Muscle of back (tissue), 11 donors: ENCODE results near the gene ADRM1. TPM values are rescaled to one million over a fixed set of nuclear protein-coding genes. Genes with fewer than 3 reads are reported as not detected.

Source experiments
- DNase-seq, 3 donors: peaks; one replicate each; pipeline versions ENCODE4 v3.0.0 to v3.0.0-alpha.2; 2013
- polyA plus RNA-seq, 10 donors: library from polyadenylated mRNA; unstranded; fragments of 120-200 nt; gene quantifications; one replicate each; pipeline ENCODE4 v1.2.1, GENCODE V29; 2013; ENCODE audit not compliant: insufficient read length in 10 of 10

Gene ADRM1
- polyA plus RNA-seq, 10 donors: 42.4 to 60.8 (median 50.8) TPM

DNA sequence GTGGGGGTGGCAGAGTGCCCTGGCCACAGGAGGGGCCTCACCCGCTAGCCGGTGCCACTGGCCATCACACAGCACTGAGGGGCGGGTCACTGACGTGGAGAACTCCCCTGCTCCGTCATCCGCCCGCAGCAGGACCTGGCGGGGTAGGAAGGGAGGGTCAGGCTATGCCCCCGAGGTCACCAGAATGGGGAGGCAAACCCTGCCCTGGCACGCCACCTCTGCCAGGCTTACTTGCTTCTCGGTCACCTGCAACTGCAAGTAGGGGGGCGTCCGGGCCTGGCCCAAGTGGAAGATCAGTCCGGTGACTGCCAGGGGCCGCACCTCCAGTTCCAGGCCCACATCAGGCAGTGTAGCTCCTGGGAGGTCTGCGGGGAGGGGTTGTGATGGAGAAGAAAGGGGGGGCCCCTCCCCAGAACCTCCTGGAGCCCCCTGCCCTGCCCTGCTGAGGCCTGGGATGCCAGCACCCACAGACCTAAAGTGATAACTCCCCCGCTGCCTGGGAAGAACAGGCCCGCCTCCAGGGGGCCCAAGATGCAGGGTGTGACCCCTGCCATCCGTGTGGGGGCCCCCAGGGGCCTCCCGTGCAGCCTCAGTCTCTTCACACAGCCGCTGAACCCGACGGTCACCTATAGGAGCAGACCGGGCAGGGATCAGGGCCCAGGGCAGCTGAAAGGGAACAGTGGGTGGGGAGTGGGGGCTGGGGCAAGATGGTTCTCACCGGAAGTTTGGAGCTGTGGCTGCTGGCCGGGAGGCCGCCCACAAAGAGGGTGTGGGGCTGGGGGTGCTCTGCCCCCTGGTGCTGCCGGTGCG lies 7.4 kb downstream of the ADRM1 start:
- DNase-seq: no peak

DNA sequence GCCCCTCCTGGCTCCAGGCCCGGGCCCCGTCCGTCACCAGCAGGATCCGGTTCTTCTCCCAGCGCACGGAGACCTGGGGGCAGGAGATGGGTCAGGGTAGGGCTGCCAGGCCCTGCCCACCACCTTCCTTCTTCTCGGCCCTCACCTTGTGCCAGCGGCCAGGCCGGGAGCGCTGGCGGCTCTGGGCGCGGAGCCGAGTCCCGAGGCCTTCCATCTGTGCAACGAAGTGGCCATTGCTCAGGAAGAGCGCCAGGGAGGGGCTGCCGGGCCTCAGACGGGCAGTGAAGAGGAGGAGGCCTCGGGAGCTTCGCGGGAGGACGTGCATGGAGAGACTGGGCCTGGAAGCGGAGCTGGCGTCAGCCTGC lies 7.9 kb downstream of the ADRM1 start:
- DNase-seq: no peak

DNA sequence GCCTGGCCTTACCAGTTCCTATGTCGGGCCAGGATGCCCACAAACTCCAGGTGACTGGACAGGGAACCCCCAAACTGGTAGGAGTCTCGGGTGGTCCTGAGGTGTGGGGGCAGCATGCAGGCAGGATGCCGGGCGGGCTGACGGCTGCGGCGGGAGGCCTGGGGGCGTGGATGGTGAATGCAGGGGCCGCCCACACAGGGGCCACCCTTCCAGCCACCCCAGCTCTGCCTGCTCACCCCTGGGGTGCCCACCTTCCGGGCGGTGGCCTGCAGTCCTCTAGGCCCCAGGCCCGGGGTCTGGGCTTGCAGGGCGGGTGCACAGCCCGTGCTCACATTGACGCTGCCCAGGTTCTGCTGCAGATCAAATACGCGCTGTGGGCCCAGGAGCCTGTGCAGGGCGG lies 8.4 kb downstream of the ADRM1 start:
- DNase-seq: no peak

DNA sequence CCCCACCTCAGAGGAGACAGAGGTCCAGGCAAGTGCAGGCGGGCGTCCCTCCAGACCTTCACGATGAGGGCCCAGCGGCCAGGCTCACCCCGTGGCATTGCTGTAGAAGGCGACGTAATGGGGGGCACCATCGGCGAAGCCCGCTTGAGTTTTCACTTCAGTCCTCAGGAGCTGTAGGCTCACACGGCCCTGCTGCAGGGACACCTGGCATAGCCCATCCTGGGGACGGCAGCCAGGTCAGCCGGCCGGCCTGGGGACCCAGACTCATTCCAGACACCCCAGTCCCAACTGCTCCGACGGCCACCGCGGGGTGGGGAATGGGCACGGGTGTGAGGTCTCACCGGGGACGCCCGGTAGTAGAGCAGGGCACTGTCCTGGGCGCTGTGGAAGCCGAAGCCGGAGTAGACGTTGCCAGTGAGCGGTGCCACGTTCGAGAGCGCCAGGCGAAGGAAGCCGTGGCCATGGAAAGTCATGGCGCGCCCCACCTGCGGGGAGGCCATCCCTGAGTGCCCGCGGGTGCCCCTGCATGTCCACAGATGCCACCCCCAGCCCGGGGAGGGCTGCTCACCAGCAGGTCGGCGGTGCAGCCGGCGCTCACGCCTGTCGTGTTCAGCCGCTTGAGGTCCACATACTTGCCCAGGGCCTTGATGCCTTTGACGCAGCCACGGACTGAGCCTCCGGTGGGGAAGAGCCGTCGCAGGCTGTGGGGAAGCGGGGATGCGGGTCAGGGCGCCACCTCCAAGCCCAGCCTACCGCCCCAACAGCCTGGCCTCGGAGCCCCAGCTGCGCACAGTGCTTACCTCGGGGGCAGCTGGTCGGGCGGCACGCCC lies 9.2 kb downstream of the ADRM1 start:
- DNase-seq: no peak

DNA sequence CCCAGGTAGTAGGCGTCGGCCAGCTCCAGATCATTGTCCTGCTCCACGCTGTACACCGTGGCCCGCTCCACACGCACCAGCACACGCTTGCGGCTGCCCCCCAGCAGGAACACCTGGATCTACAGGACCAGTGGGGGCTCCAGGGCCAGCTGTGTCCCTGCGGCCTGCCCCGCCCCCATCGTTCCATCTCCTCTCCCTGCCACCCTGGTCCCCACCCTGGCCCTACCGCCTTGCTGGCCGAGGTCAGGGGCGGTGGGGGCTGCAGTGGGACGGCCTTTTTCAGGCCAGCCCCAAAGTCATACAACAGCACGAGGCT lies 9.8 kb downstream of the ADRM1 start:
- DNase-seq: no peak

DNA sequence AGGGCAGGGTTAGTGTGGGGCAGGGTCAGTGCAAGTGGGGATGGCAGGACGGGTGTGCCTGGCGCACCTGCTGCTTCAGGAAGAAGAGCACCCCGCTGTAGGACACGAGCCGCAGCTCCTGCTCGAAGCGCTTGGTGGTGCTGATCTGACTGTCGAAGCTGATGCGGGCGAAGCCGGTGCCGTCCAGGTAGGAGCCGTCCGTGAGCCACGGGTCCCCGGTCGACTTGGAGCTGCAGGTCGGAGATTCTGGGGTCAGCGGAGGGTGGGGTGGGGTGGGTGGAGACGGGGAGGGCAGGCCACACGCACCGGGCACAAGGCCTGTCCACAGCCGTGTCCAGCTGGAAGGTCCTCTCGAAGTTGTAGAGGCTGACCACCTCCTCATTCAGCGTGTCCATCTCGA lies 10.2 kb downstream of the ADRM1 start:
- no peak for DNase-seq

DNA sequence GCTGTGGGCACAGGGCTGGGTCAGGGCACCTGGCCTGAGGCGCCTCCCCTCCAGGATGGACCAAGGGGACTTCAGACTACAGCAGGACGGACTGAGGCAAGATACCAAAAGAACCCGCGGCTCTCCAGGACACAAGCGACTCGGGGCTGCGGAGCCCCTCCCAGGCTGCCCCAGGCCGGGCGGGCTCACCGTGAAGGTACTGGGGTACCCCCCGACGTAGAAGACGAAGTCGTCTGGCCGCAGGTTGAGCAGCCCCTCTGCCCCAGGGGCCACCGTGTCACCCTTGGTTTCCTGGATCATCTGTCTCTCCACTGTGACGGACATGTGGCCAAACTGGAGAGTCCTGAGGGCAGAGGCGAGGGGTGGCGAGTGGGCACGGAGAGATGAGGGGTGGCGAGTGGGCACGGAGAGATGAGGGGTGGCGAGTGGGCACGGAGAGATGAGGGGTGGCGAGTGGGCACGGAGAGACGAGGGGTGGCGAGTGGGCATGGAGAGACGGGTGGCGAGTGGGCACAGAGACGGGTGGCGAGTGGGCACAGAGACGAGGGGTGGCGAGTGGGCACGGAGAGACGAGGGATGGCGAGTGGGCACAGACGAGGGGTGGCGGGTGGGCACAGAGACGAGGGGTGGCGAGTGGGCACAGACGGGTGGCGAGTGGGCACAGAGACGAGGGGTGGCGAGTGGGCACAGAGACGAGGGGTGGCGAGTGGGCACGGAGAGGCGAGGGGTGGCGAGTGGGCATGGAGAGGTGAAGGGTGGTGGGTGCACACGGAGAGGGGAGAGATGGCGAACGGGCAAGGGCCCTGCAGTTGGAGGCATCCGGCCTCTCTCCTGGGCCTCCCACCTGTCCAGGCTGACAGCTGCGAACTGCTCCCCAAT lies 10.9 kb downstream of the ADRM1 start:
- DNase-seq: no peak

DNA sequence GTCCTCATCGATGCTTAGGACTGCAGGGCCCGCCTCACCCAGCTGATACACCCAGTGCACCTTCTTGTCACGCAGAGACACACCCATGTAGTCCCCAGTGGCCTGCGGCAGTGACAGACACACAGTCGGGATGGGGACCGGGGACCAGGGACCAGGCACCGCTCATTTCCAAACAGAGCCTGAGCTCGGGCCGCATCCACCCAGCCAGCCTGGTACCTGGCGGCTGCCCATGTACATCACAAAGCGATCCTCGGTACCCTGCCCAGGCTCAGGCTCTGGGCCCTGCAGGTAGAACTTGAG lies 11.5 kb downstream of the ADRM1 start:
- no peak for DNase-seq

DNA sequence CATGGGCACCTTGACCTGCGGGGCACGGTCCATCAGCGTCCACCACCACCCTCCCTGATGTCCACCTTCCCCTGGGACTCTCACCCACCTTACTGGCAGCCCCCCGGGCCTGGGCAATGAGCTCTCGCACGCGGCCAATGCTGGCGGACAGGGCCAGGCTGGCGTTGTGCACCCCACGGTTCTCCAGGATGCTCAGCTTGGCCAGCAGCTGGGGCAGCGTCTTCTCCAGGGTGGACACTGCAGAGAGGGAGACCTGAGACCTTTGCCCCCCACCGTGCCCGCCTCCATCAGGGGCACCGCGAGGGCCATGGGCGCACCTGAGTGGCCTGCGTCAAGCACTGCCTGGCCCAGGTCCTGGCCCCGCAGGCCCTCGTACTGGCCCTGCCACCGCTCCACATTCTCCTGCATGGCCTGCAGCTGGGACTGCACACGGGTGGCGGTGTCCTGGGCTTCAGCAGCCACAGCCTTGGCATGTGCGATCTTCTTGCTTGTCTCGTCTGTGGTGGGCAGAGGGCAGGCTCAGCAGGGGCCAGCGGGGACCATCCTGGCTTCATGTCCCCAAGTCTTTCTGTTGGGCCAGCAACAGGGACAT lies 12.0 kb downstream of the ADRM1 start:
- DNase-seq: no peak

DNA sequence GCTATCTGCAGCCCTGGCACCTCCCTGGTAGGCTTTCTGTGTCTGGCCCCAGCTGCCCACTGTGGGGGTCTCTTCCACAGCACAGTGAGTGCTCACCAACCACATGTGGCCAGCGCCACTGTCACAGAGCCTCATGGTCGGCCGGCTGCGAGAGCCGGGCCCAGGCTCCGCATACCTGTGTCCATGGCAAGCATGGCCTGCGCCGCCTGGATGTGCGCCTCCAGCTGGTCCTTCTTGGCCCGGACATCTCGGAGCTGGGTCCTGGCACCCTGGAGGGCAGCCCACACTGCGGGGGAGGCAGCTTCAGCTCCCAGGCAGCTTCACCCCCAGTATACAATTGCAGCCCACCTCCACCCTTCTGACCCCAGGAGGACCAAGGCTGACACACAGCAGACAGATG lies 13.0 kb downstream of the ADRM1 start:
- DNase-seq: no peak

DNA sequence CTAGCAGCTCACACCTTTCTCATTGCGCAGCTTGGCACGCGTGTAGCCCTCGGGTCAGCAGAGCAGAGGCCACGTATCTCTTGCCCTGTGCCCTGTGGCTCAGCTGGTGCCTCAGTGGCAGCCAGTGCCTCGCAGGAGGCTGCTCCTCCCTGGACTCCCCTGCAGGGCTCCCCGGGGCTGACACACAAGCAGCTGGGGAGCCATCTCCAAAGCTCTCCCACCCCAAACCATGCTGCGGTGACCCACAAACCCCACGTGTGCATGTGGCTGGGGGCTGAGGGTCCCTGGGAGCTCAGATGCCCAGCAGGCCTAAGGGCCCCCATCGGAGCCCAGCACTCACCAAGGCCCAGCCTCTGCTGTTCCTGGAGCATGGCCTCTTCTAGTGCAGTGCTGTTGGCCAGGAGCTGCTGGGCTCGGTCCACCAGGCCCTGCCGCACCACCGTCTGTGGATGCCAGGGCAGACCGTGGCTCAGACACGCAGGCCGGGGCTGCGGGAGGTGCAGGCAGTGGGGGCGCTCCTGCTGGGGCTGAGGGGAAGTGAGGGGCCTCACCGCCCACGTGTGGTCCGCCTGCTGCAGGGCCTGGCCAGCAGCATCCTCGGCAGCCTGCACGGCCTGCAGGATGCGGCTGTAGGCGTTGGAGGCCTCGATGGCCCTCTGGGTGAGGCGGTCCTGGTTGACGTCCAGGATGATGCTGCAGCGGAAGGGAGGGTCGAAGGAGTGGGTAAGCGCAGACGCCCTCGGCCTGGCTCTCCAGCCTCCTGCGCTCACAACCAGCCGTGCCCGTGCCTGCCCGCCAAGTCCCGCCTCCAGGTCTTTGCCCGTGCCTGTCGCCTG lies 13.8 kb downstream of the ADRM1 start:
- DNase-seq: peak in 1 of 3 donors; percentile 49

DNA sequence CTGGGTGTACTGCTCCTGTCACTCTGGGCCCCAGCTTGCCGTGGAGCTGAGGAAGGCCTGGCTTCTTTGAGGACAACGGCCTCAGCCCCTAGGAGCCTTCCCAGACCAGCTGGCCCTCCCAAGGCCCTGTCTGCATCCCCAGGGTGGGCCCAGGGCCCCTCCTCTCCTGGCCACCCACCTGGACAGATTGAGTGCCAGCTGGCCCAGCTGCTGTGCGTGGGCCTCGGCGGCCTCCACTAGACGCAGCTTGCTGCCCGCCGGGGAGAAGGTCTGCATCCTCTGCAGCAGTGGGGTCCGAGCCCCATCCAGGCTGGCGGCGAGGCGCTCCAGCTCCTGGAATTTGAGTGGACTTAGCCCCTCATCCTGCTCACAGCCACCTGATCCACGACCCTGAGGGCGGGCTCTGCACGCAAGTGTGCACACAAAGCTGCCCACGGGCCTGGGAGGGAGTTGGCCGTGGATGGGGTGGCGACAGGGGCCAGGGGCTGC lies 14.4 kb downstream of the ADRM1 start:
- no peak for DNase-seq

DNA sequence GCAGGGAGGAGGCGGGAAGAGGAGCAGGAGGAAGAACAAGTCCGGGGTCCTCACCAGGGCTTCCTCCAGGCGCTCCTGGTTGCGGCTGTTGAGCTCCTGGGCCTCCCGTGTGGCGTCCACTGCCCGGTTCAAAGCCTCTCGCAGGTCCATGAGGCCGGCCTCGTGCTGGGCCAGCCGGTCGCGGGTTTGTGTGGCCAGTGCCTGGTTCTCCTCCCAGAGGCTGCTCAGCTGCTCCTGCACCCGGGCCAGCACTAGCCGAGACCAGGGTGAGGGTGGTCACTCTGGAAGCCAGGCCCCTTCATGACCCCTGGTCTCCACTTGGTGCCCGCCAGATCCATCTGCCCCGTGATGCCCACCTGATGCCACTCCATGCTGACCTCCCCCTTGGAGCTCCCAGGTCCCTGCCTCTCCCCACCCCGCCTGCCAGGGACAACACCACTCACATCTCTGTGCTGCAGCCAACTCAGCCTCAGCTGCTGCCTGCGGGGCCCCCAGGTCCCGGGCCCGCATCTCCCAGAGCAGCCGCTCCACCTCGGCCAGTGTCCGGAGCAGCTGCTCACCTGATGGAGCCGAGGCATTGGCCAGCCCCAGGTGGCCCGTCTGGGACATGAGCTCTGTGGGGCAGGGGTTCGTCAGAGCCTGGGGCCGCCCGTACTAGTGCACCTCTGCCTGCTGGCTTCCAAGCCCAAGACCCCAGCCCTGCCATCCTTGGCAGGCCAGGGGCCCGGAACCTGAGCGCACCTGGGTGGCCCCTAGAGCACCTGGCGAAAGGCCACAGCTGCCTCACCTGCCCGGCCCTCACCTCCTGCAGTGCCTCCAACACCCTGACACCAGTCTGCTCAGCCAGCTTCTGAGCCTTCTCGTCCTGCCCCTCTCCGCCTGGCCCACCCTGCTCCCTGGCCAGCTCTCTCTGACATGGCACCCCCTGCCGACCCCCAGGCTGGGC lies 15.9 kb downstream of the ADRM1 start:
- no peak for DNase-seq

DNA sequence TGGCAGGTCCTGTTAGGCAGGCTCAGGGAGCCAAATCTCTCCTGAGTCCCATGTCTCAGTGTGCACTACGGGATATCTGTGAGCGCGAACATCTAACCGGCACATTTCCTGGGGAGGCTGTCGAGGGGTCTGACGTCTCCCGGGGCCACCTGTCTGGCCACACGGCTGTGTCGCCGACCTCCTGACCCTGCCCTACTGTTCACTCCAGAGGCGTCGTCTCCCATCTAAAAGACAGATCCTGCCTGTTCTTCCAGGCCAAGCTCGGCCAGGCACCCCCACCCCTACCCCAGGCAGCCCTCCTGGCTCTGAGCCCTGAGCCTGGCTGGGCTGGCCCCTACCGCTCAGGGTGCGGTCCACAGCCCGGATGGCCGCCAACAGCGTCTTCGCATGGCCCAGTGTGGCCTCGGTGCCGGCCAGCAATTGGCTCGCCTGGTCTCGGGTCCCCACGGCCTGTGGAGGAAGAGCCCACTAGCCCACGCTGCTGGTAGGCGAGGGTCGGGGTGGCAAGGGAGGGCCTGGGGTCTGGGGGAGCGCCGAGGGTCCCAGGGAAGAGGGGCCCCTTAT lies 16.6 kb downstream of the ADRM1 start:
- DNase-seq: no peak

DNA sequence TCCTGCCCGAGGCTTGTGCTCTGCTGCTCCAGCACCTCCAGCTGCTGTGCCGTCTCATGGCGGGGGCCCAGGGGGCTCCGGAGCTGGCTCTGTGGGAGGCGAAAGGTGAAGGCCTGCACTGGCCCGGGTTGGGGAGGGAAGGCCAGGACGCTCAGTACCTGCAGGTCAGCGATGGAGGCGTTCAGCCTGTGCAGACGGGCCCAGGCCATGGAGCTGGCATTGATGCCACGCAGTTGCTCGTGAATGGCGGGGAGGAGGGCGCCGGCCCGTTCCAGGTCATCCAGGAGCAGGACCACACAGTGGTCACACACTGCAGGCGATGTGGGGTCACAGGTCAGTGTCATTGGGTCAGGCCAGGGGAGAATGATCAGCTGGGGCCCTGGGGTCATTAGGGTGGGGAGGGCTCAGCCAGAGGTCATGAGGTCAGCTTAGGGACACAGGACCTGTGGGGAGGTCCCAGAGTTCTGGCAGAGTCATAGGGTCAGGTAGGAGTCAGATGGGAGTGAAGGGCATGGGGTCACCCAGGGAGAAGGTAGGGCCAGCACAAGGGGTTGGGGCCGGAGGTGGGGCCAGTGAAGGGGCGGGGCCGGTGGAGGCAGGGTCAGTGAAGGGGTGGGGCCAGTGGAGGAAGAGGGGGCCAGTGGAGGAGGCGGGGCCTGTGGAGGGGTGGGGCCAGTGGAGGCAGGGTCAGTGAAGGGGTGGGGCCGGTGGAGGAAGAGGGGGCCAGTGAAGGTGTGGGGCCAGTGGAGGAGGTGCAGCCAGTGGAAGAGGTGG lies 18.0 kb downstream of the ADRM1 start:
- no peak for DNase-seq

DNA sequence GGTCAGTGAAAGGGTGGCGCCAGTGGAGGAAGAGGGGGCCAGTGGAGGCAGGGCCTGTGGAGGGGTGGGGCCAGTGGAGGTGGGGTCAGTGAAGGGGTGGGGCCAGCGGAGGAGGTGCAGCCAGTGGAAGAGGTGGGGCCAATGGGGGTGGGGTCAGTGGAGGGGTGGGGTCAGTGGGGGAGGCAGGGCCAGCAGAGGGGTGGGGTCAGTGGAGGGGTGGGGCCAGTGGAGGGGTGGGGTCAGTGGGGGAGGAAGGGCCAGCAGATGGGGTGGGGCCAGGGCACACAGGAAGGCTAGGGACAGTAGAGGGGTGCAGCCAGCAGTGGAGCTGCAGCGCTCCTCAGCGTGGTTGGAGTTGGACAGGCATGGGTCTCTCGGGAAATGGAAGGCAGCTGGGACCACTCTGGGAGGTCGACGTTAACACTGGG lies 18.7 kb downstream of the ADRM1 start:
- DNase-seq: no peak

DNA sequence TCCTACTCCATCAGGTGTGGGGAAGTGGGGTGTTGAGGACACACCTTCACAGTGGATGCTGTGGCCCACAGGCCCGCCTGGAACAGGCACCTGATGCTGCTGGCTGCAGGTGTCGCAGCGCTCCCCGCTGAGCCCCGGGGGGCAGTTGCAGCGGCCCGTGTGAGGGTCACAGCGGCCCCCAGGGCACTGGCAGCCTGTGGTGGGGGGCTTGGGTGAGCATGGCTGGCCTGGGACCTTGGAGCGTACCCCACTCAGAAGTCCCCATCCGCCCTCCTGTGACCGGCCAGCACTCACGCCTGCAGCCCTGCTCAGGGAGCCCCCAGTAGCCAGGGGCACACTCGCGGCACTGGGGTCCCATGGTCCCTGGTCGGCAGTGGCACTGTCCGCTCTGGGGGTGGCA lies 19.2 kb downstream of the ADRM1 start:
- DNase-seq: no peak

DNA sequence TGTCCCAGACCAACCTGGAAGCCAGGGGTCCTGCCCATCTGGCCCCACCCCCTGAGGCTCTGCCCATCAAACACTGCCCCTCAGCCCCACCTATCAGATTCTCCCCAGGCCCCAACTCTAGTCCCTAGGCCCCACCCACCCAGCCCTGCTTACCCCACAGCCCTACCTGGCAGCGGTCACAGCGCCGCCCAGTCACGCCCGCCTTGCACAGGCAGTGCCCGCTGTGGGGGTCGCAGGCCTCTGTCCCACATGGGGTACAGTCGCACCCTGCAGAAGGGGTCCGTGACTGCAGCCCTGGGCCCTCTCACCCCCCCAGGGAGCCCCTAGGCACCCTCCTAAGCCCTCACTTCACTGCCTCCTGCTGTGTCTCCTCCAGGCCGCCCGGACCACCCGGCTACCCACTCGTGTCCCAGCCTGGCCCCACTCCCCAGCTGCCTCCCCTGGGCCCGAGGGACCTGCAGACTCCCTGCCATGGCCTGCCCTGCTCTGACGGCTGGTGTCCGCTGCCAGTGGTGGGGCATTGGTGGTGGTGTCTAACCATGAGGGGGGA lies 19.8 kb downstream of the ADRM1 start:
- DNase-seq: no peak
